GM18873 (cell line): ENCODE measurements around the gene REXO5.

Source experiments
- ATAC-seq: cut with Tn5 transposase; IDR thresholded peaks from one replicate; pipeline ENCODE4 v1.9.1; 2021; ENCODE audit warnings: mild to moderate bottlenecking, moderate library complexity, moderate number of reproducible peaks; ENCODE audit not compliant: unreplicated experiment, low FRiP score

Gene REXO5

GRCh38 chr16:20868890-20869289 is 62.6 kb downstream of the REXO5 start:
- ATAC-seq: no peak

- no peak for ATAC-seq
Observed at GRCh38 chr16:20870122-20870820, 63.9 kb downstream of the REXO5 start.

DNA sequence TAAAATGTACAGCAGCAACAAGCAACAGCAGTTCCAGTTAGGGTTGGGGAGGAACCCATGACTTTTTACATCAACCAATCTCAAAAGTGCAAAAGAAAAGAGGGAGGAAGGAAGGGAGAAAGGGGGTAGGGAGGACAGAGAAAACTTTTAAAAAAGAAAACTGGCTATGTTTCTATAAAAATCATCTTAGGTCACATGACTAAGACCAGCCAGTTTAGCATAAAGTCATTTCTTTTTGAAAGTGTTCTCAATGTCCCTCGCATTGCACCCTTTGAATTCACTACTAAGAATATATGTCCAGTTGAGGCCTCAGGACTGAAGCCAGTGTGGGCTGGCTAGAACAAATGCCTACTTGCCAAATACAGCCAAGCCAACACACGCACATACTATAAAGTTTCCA is 64.9 kb downstream of the REXO5 start:
- ATAC-seq: no peak

DNA sequence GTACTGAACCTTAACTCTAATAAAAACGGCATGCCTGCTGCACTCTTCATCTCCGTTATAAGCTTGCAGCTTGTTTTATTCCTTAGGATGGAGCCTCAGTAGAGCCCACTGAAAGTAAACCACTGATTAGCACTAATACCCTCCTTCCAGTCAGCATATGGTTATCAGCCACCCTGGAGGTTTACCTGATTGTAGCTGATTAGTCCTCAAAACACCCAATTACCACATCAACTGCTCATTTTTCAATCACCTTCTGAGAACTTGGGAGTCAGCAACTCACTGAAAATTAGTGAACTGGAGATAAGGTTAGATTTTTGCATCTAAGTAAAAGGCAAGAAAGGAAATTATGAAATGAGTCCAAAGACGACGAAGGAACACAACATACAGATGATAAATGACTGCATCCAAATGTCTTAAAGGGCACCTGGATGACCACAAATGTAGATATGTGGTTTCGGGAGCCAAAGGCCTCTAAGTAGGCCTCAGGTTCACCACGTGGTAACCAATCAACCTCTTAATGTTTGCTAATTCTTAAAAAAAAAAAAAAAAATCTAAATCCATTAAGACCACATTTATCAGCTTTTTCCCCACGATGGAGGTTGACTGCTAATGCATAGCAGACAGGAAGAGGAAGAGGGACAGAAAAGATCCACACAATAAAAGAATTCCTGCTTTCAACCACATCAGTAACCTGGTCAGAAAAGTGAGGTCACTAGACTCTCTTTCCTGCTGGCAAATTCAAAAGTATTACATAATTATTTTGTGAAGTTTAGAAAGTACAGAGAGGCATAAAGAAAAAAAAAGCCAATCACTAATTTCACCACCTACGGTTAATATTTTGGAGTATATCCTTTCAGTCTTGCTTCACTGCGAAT is 65.9 kb downstream of the REXO5 start:
- no peak for ATAC-seq

- ATAC-seq: no peak
Observed at GRCh38 chr16:20873331-20873730, 67.0 kb downstream of the REXO5 start.

DNA sequence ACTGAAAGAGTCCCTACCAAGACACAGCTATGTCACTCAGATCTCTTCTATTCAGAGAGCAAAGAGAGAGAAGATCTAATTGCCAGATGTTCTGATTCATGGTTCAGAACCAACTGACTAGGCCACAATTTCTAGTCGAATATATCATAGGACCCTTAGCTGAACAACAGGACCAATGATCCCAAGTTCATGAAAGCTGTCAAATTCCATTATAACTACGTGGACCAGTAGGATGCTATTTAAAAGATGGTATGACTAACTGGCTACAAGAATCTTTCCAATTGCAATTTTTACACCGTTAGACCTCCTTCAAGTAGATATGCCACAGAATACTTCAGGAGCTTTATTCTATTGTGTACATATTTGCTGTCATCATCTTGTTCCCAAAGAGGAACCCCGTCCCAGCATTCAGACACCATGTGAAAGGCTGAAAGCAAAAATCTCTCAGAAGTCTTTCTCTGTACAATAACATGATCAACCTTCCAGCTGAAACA is 67.8 kb downstream of the REXO5 start:
- ATAC-seq: no peak

- ATAC-seq: no peak
Observed at GRCh38 chr16:20875355-20875650, 69.0 kb downstream of the REXO5 start.

GRCh38 chr16:20878682-20879147 is 72.4 kb downstream of the REXO5 start:
- no peak for ATAC-seq

GRCh38 chr16:20879175-20880040 is 73.1 kb downstream of the REXO5 start:
- ATAC-seq: no peak

GRCh38 chr16:20880867-20881502 is 74.7 kb downstream of the REXO5 start:
- ATAC-seq: no peak

DNA sequence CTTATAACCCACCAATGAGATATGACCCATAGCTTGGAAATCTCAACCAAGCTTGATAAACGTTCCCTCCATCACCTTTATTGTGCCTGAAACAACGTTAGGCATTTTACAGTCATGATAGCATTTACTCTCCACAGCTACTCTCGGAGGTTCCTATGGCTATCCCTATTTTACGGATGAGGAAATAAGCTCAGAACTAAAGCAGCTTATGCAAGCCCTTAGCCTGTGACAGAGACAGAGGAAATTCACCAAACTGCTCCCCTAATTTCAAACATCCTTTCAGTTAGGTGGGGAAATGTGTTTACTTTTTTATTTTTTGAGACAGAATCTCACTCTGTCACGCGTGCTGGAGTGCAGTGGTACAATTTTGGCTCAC is 75.2 kb downstream of the REXO5 start:
- no peak for ATAC-seq

- ATAC-seq: no peak
Observed at GRCh38 chr16:20883554-20884239, 77.4 kb downstream of the REXO5 start.

DNA sequence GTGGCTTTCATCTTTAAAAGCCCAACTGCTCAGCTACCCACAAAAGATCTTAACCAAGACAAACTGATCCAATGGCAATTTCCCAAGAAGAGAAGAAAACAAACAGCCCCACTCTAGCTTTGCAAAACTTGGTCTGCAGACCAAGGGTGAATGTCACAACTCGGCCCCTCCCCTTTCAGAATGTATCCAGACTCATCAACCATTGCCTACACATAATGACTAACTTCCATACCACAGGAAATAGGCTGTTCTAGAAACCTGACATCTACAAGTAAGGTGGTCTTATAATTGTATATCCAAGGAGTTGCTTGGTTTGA is 77.9 kb downstream of the REXO5 start:
- no peak for ATAC-seq

DNA sequence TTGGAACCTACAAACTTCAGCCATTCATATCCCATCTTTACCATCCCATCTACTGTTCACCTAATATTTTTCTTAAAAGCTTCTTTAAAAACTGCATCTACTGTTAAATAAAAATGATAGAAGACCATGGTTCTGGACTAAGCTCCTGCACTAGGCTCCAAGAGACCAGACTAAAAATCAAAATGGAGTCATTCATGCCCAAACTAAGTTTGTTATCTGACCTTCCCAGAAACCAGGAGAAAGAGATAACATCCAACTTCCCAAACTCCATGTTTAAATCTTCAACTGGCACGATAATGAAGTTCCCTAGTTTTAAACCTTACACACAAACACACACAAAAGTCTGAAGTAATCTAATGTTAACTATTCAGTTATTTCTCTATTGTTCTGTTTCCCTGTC is 80.0 kb downstream of the REXO5 start:
- no peak for ATAC-seq

- no peak for ATAC-seq
Observed at GRCh38 chr16:20887207-20887606, 80.9 kb downstream of the REXO5 start.

DNA sequence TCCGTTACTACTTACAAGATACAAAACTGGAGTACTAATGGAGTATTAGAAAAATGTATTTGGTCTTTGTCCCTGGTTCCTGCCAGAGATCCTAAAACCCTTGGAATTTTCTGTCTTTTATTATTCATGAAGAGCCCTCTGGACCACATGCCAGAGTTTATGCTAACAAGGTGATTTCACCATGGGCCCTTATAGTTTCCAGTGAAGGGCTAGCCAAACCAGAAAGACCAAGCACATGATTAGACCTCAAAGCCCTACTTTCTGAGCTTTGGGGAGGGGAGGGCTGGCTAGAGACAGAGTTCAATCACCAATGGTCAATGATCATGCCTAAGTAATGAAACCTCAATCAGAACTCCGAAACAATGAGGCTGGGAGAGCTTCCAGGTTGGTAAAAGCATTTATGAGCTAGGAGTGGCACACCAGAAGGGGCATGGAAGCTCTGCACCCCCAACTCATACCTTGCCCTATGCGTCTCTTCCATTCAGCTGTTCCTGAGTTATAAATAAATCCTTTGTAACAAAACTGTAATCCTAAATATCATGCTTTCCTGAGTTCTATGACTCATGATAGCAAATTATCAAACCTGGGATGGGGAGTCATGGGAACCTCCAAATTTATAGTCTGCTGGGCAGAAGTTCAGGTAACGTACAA is 83.4 kb downstream of the REXO5 start:
- ATAC-seq: no peak

GRCh38 chr16:20894388-20894787 is 88.1 kb downstream of the REXO5 start:
- ATAC-seq: no peak

GRCh38 chr16:20897253-20897897 is 91.0 kb downstream of the REXO5 start:
- no peak for ATAC-seq

DNA sequence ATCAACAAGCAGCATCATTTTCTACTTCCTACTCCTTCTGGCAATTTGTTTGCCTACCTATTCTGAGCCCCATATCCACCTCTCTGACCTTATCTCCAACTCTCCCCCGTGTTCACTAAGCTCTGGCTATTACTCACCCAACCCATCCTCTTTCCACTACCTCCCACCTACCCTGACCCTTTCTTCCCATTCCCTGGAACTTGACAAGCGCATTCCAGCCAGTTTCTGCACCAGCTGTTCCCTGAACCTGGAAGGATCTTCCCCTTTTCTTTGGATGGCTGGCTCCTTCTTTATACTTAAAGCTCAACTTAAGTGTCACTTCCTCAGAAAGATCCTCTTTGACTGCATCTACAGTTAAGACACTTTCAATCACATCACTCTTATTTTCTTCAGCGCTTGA is 91.6 kb downstream of the REXO5 start:
- ATAC-seq: no peak
